Breast epithelium (tissue), 3 donors: Measurements from ENCODE around the gene GMDS.

Source experiments
- POLR2A ChIP-seq: fragments of 450-650 bp; IDR thresholded peaks from one replicate; pipeline ENCODE4 v1.6.1; 2016; ENCODE audit warnings: antibody characterized with exemption, mild to moderate bottlenecking, moderate library complexity
- TF ChIP-seq, protein P1 (sequence below), 3 donors: fragments of 450-650 bp; IDR thresholded peaks; one replicate each; pipeline ENCODE4 v1.5.1; 2016 to 2017; ENCODE audit warnings: antibody characterized with exemption in 3 of 3, mild to moderate bottlenecking in 3 of 3, moderate library complexity in 3 of 3

DNA sequence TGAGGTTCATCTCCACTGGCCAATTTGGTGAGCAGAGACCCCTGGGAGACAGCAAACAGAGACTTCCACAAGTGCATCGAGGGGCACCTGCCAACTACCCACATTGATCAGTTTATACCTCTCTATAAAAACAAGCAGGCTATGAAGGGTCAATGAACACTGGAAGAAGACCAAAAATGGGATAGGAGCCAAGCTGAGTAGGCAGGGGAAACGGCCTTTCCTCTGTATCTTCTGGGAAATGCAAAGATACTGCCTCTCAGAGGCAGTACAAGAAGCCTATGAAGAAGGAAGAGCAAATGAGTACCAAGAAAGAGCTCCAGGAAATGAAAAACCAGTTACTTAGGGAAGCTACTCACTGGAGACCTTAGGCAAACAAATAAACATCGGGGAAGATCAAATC, 247.7 kb downstream of the GMDS start:
- TF ChIP-seq, protein P1, sequence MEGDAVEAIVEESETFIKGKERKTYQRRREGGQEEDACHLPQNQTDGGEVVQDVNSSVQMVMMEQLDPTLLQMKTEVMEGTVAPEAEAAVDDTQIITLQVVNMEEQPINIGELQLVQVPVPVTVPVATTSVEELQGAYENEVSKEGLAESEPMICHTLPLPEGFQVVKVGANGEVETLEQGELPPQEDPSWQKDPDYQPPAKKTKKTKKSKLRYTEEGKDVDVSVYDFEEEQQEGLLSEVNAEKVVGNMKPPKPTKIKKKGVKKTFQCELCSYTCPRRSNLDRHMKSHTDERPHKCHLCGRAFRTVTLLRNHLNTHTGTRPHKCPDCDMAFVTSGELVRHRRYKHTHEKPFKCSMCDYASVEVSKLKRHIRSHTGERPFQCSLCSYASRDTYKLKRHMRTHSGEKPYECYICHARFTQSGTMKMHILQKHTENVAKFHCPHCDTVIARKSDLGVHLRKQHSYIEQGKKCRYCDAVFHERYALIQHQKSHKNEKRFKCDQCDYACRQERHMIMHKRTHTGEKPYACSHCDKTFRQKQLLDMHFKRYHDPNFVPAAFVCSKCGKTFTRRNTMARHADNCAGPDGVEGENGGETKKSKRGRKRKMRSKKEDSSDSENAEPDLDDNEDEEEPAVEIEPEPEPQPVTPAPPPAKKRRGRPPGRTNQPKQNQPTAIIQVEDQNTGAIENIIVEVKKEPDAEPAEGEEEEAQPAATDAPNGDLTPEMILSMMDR (IDR thresholded peaks at IDR 0.05): no peak
- no peak for TF ChIP-seq POLR2A
